PFSK-1 (cell line): ENCODE data around the gene TM2D3.

Experiments used
- POLR2AphosphoS5 ChIP-seq: IDR thresholded peaks from 2 replicates; pipeline ENCODE4 v1.6.1; 2012; ENCODE audit warnings: low read depth, mild to moderate bottlenecking, control low read depth, low read length, moderate library complexity
- SIN3A ChIP-seq: IDR thresholded peaks from 2 replicates; pipeline ENCODE4 v1.6.1; 2012; ENCODE audit warnings: mild to moderate bottlenecking, low read length, moderate library complexity, borderline replicate concordance; ENCODE audit not compliant: insufficient read depth
- TAF1 ChIP-seq: IDR thresholded peaks from 2 replicates; pipeline ENCODE4 v1.6.1; 2012; ENCODE audit warnings: low read length, control low read depth, borderline replicate concordance; ENCODE audit not compliant: insufficient read depth
- TF ChIP-seq, protein P1 (sequence below), 2 experiments: IDR thresholded peaks; 2 replicates each; pipeline versions ENCODE4 v1.6.1 to v1.8.0; 2011 to 2012; ENCODE audit warnings: low read depth in 2 of 2, low read length in 2 of 2, control low read depth in 1 of 2, inconsistent platforms in 1 of 2, mild to moderate bottlenecking in 1 of 2, moderate library complexity in 1 of 2; ENCODE audit not compliant: insufficient read depth in 1 of 2

- TF ChIP-seq POLR2AphosphoS5 (peak; percentile 87), TAF1 (peak; percentile 93), SIN3A (peak; percentile 64; the same call in 1 of the 2 replicates)
- TF ChIP-seq, protein P1, sequence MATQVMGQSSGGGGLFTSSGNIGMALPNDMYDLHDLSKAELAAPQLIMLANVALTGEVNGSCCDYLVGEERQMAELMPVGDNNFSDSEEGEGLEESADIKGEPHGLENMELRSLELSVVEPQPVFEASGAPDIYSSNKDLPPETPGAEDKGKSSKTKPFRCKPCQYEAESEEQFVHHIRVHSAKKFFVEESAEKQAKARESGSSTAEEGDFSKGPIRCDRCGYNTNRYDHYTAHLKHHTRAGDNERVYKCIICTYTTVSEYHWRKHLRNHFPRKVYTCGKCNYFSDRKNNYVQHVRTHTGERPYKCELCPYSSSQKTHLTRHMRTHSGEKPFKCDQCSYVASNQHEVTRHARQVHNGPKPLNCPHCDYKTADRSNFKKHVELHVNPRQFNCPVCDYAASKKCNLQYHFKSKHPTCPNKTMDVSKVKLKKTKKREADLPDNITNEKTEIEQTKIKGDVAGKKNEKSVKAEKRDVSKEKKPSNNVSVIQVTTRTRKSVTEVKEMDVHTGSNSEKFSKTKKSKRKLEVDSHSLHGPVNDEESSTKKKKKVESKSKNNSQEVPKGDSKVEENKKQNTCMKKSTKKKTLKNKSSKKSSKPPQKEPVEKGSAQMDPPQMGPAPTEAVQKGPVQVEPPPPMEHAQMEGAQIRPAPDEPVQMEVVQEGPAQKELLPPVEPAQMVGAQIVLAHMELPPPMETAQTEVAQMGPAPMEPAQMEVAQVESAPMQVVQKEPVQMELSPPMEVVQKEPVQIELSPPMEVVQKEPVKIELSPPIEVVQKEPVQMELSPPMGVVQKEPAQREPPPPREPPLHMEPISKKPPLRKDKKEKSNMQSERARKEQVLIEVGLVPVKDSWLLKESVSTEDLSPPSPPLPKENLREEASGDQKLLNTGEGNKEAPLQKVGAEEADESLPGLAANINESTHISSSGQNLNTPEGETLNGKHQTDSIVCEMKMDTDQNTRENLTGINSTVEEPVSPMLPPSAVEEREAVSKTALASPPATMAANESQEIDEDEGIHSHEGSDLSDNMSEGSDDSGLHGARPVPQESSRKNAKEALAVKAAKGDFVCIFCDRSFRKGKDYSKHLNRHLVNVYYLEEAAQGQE (IDR thresholded peaks at IDR 0.05; ENCODE audit: insufficient read depth in 1 of 2, low read depth in 2 of 2, low read length in 2 of 2) = peak in 1 of 2 experiments; percentile 59; a peak in 3 of 4 replicates
Observed at GRCh38 chr15:101652098-101652785, at the start of gene TM2D3.
